IMR-90 (cell line): ENCODE measurements around the gene DUSP16. TPM values are rescaled to one million over a fixed set of nuclear protein-coding genes. Genes with fewer than 3 reads are reported as not detected.
A peak's percentile ranks its signal among the peaks of the same experiment; 100 is the strongest.

Experiments
- ATAC-seq: fragments of 200-7000 bp; cut with Tn5 transposase; 2 replicates; pipeline ENCODE4 v1.9.1; 2020; ENCODE audit warnings: low read depth, mild to moderate bottlenecking, moderate library complexity
- BruUV-seq: library from RNA; stranded (reverse); fragments of 400-500 nt; replicated peaks from 2 replicates; lab custom pipeline; 2021; lab: Mats Ljungman, UMichigan
- CTCF ChIA-PET: fragments of 300-600 bp; formaldehyde crosslinking; extraction: SDS; loops from one replicate; lab custom pipeline; 2021; ENCODE audit warnings: antibody characterized with exemption; lab: Yijun Ruan, JAX
- POLR2A ChIA-PET: fragments of 300-600 bp; sonication (Branson Sonifier 250); formaldehyde crosslinking; loops from one replicate; lab custom pipeline; 2022; ENCODE audit warnings: antibody characterized with exemption; ENCODE audit not compliant: unreplicated experiment; lab: Charles Lee
- DNase-seq: peaks from one replicate; pipeline ENCODE4 v3.0.0; 2013
- H2AFZ ChIP-seq: replicated peaks from 2 replicates; pipeline ENCODE3; 2013; ENCODE audit warnings: low read length, mild to moderate bottlenecking; ENCODE audit not compliant: poor library complexity
- H2AK5ac ChIP-seq: 2 replicates; pipeline ENCODE4 v1.6.1; 2013; ENCODE audit warnings: low read depth, low read length, inconsistent platforms
- H2AK9ac ChIP-seq: replicated peaks from 2 replicates; pipeline ENCODE3; 2013; ENCODE audit warnings: mild to moderate bottlenecking, low read depth, low read length, moderate library complexity; ENCODE audit not compliant: poor library complexity
- H2BK120ac ChIP-seq: 2 replicates; pipeline ENCODE4 v1.6.1; 2013; ENCODE audit warnings: low read depth, low read length, inconsistent platforms
- H2BK15ac ChIP-seq: 3 replicates; pipeline ENCODE4 v1.6.1; 2013; ENCODE audit warnings: low read depth, low read length, inconsistent platforms
- H2BK20ac ChIP-seq: 2 replicates; pipeline ENCODE4 v1.6.1; 2013; ENCODE audit warnings: low read depth, mild to moderate bottlenecking, inconsistent platforms, low read length, moderate library complexity
- H2BK5ac ChIP-seq: 2 replicates; pipeline ENCODE4 v1.6.1; 2013; ENCODE audit warnings: mild to moderate bottlenecking, low read depth, low read length, inconsistent platforms; ENCODE audit not compliant: poor library complexity, severe bottlenecking
- H3K14ac ChIP-seq: replicated peaks from 2 replicates; pipeline ENCODE4 v1.6.1; 2013; ENCODE audit warnings: low read depth, low read length, inconsistent platforms
- H3K18ac ChIP-seq: 2 replicates; pipeline ENCODE4 v1.6.1; 2013; ENCODE audit warnings: low read depth, low read length, control low read depth
- H3K23ac ChIP-seq: 2 replicates; pipeline ENCODE4 v1.6.1; 2013; ENCODE audit warnings: low read depth, low read length, inconsistent platforms
- H3K27ac ChIP-seq: 2 replicates; pipeline ENCODE4 v1.5.1; 2013; ENCODE audit warnings: mild to moderate bottlenecking, control low read depth, low read length; ENCODE audit not compliant: insufficient read depth
- H3K27me3 ChIP-seq: 2 replicates; pipeline ENCODE4 v1.6.1; 2013; ENCODE audit warnings: low read length; ENCODE audit not compliant: control insufficient read depth, insufficient read depth
- H3K36me3 ChIP-seq: 2 replicates; pipeline ENCODE4 v1.6.1; 2013; ENCODE audit warnings: low read length, mixed read lengths; ENCODE audit not compliant: control insufficient read depth, insufficient read depth
- H3K4ac ChIP-seq: 2 replicates; pipeline ENCODE4 v1.6.1; 2013; ENCODE audit warnings: low read depth, low read length, inconsistent platforms
- H3K4me1 ChIP-seq: 2 replicates; pipeline ENCODE4 v1.6.1; 2013; ENCODE audit warnings: low read length, mixed read lengths; ENCODE audit not compliant: control insufficient read depth, insufficient read depth
- H3K4me2 ChIP-seq: 2 replicates; pipeline ENCODE4 v1.6.1; 2013; ENCODE audit warnings: low read depth, mild to moderate bottlenecking, control low read depth, low read length, moderate library complexity
- H3K4me3 ChIP-seq: 2 replicates; pipeline ENCODE4 v1.5.1; 2013; ENCODE audit warnings: low read depth, mild to moderate bottlenecking, control low read depth, low read length, moderate library complexity; ENCODE audit not compliant: insufficient read depth
- H3K56ac ChIP-seq: 2 replicates; pipeline ENCODE4 v1.6.1; 2013; ENCODE audit warnings: low read length, inconsistent platforms; ENCODE audit not compliant: insufficient read depth; ENCODE audit errors: extremely low read depth
- H3K79me1 ChIP-seq, 2 experiments: 2 replicates each; pipeline ENCODE4 v1.6.1; 2013; ENCODE audit warnings: low read length in 2 of 2, inconsistent platforms in 1 of 2, low read depth in 1 of 2
- H3K9ac ChIP-seq: 2 replicates; pipeline ENCODE4 v1.6.1; 2013; ENCODE audit warnings: low read depth, low read length, control low read depth
- H3K9me1 ChIP-seq: 2 replicates; pipeline ENCODE4 v1.6.1; 2013; ENCODE audit warnings: low read length, inconsistent platforms; ENCODE audit not compliant: insufficient read depth
- H3K9me3 ChIP-seq: 2 replicates; pipeline ENCODE4 v1.6.1; 2013; ENCODE audit warnings: low read length; ENCODE audit not compliant: control insufficient read depth, insufficient read depth
- H4K20me1 ChIP-seq: 2 replicates; pipeline ENCODE4 v1.6.1; 2013; ENCODE audit warnings: low read length, inconsistent platforms; ENCODE audit not compliant: insufficient read depth
- H4K5ac ChIP-seq: 2 replicates; pipeline ENCODE4 v1.6.1; 2013; ENCODE audit warnings: mild to moderate bottlenecking, low read depth, low read length, control low read depth
- H4K8ac ChIP-seq, 2 experiments: 2 replicates each; pipeline ENCODE4 v1.6.1; 2013; ENCODE audit warnings: low read depth in 2 of 2, low read length in 2 of 2, control low read depth in 1 of 2, inconsistent platforms in 1 of 2
- H4K91ac ChIP-seq: 2 replicates; pipeline ENCODE4 v1.6.1; 2013; ENCODE audit warnings: low read depth, low read length, inconsistent platforms; ENCODE audit not compliant: insufficient read depth
- CHD1 ChIP-seq: IDR thresholded peaks from 2 replicates; pipeline ENCODE4 v1.6.1; 2012; ENCODE audit warnings: low read depth, low read length, improper control_type of control experiment
- ELK1 ChIP-seq: fragments of 150-350 bp; IDR thresholded peaks from 2 replicates; pipeline ENCODE4 v1.6.1; 2016; ENCODE audit warnings: low read depth, mild to moderate bottlenecking, low read length, moderate library complexity, borderline replicate concordance
- MAFK ChIP-seq: IDR thresholded peaks from 2 replicates; pipeline ENCODE4 v1.6.1; 2012; ENCODE audit warnings: low read depth, low read length, improper control_type of control experiment
- POLR2A ChIP-seq: IDR thresholded peaks from 2 replicates; pipeline ENCODE4 v1.6.1; 2012; ENCODE audit warnings: mild to moderate bottlenecking, low read depth, low read length
- SMC3 ChIP-seq: fragments of 150-350 bp; IDR thresholded peaks from 2 replicates; pipeline ENCODE4 v1.6.1; 2016; ENCODE audit warnings: low read depth, mild to moderate bottlenecking, antibody characterized with exemption, low read length, moderate library complexity
- WGBS, 2 experiments: methylation state at CpG; one replicate each; pipeline versions ENCODE4 v1.1.5 to v1.1.7; 2013; ENCODE audit warnings: missing lambda C conversion rate in 2 of 2; ENCODE audit not compliant: insufficient read length in 1 of 2; ENCODE audit errors: extremely low coverage in 2 of 2; 5-methylcytosine and 5-hydroxymethylcytosine counted together
- dilution Hi-C: fragments of 300-500 bp; cut with HindIII; formaldehyde crosslinking; loops from one replicate; pipeline ENCODE4 v1.14.3; 2018; ENCODE audit warnings: low sequenced_read_pairs; ENCODE audit not compliant: unreplicated experiment
- in situ Hi-C: fragments of 300-500 bp; cut with MboI; formaldehyde crosslinking; loops from 3 replicates; pipeline ENCODE4 v1.14.3; 2019; ENCODE audit warnings: low sequenced_read_pairs, inconsistent platforms, mixed read lengths
- intact Hi-C: fragments of 100-400 bp; cut with micrococcal nuclease; formaldehyde crosslinking; loops from 2 replicates; pipeline ENCODE4 v1.10.0; 2022
- polyA plus RNA-seq, 3 experiments: library from polyadenylated mRNA; depleted of rRNA; stranded (reverse); fragments of >200 nt; gene quantifications; 2 replicates each; pipeline ENCODE4 v1.2.3, GENCODE V29; 2012; ENCODE audit warnings: low replicate concordance in 1 of 3
- total RNA-seq: library from RNA; depleted of rRNA; stranded (reverse); fragments of >200 nt; gene quantifications from 2 replicates; pipeline ENCODE4 v1.2.3, GENCODE V29; 2012

The DUSP16 gene
- total and polyA plus RNA-seq, 2 of the 4 experiments (the other 2 are of a cell fraction): 4.7 to 10.0 TPM

DNA sequence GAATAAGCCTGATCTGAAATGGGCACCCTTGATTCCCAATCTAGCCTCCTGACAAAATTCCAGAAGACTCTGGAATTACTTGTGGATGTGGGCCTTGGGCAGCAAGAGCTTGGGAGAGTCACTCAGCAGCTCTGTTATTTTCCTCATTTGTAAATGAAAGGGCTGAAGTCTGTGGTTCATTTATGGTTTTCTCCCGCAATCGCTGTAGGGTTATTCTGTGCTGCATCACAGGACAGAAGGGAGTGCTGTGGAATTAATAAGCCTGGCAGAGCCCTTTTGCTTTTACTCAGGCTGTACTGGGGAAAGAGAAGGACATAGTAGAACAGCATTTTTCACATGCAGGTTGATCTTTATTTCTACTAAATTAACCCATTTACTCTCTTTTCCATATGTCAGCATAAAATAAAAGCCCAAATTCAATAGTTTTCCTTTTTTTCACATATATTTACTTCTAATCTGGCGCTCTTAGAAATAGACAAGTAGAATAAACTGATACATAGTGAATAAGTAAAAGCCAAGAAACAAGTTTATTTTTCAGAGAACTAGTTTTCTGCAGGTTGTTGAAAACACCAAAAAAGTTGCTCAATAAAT, 49.2 kb downstream of the DUSP16 start:
- Histone ChIP-seq H3K4me3 (no peak overlapping the region), H3K79me1 (peaks cover 14 to 39% of the 10 kb centered on the region in 2 experiments), H3K27me3 (no peaks in the 10 kb centered on the region), H2AK5ac (no peak overlapping the region), H3K36me3 (peaks cover 5% of the 10 kb centered on the region; the same call in 1 of the 2 replicates), H3K14ac (no peak overlapping the region), H3K23ac (no peak overlapping the region), H4K91ac (no peak overlapping the region), H4K20me1 (peaks cover 3% of the 10 kb centered on the region; the same call in 1 of the 2 replicates), H3K4ac (no peak overlapping the region), H3K27ac (no peak overlapping the region), H3K4me1 (peaks cover 10% of the 10 kb centered on the region; the same call in 1 of the 2 replicates), H2AK9ac (no peak overlapping the region), H3K9ac (no peak overlapping the region), H3K56ac (no peak overlapping the region), H3K9me1 (peaks cover 12% of the 10 kb centered on the region; the same call in 1 of the 2 replicates), H3K18ac (no peak overlapping the region), H2BK5ac (no peak overlapping the region), H4K5ac (no peak overlapping the region), H2BK15ac (no peak overlapping the region), H3K4me2 (no peak overlapping the region), H4K8ac (no peak overlapping the region), H2BK20ac (no peak overlapping the region), H2BK120ac (no peak overlapping the region), H3K9me3 (no peaks in the 10 kb centered on the region), H2AFZ (no peak overlapping the region)
- BruUV-seq: no TSS peak
- no CpG with 5 or more reads among the region's 3 CpGs for WGBS, 2 experiments
- TF ChIP-seq MAFK (peak; percentile 82), CHD1 (no peak), POLR2A (no peak), ELK1 (no peak), SMC3 (no peak)
- ATAC-seq: no peak
- intact Hi-C loops (no loop called here), in situ Hi-C loops (no loop called here), dilution Hi-C loops (no loop called here)
- DNase-seq: no peak
- POLR2A ChIA-PET: no interaction called here
- CTCF ChIA-PET: no interaction called here
